Measurements from ENCODE around the gene EIF5A. TPM values are rescaled to one million over a fixed set of nuclear protein-coding genes. Genes with fewer than 3 reads are reported as not detected.

Gene EIF5A
- total RNA-seq, 6 experiments from 2014 or later: 222 to 299 (median 238) TPM

- H3K36me3 ChIP-seq: peaks cover 0 to 42% (median 13%) of the 10 kb centered on the region in 4 donors
- H3K27ac ChIP-seq: no peak overlapping the region
- TF ChIP-seq, protein P1, sequence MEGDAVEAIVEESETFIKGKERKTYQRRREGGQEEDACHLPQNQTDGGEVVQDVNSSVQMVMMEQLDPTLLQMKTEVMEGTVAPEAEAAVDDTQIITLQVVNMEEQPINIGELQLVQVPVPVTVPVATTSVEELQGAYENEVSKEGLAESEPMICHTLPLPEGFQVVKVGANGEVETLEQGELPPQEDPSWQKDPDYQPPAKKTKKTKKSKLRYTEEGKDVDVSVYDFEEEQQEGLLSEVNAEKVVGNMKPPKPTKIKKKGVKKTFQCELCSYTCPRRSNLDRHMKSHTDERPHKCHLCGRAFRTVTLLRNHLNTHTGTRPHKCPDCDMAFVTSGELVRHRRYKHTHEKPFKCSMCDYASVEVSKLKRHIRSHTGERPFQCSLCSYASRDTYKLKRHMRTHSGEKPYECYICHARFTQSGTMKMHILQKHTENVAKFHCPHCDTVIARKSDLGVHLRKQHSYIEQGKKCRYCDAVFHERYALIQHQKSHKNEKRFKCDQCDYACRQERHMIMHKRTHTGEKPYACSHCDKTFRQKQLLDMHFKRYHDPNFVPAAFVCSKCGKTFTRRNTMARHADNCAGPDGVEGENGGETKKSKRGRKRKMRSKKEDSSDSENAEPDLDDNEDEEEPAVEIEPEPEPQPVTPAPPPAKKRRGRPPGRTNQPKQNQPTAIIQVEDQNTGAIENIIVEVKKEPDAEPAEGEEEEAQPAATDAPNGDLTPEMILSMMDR (IDR thresholded peaks at IDR 0.05): no peak
- TF ChIP-seq POLR2A (IDR thresholded peaks at IDR 0.05): no peak
- H3K4me3 ChIP-seq: no peak overlapping the region
- no peaks in the 10 kb centered on the region for H3K9me3 ChIP-seq
- DNase-seq (no peak), ATAC-seq (no peak)
- peaks cover 0 to 7% (median 3%) of the 10 kb centered on the region in 4 donors for H3K4me1 ChIP-seq
- 94% methylated on average over 12 of the region's 19 CpGs for WGBS (ENCODE audit: insufficient coverage, low coverage, low lambda C conversion rate, missing lambda C conversion rate)
- H3K27me3 ChIP-seq: no peaks in the 10 kb centered on the region
- intact Hi-C loops (cut with DNase I): no loop called here
Measured at GRCh38 chr17:7325031-7325528, 17.7 kb downstream of the EIF5A start.

DNA sequence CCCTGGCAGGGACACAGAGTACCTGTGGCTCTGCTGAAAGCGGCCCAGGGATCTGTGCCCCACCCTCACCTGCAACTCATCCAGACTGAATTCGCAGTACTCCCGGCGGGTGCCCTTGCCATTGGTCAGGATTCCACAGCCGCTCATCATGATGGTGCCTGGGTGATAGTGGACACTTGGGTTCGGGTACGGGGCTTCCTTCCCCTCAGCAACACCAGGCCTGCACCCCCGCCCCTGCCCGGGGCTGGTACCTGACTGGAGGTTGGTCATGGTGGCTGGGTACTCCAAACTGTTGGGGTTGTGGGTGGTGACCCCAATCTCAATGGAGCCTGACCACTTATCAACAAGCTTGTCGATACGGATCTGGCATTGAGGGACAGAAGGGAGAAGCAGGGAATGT is 18.8 kb downstream of the EIF5A start:
- intact Hi-C loops (cut with DNase I): no loop called here
- no peaks in the 10 kb centered on the region for H3K9me3 ChIP-seq
- ATAC-seq (no peak), DNase-seq (no peak)
- H3K27ac ChIP-seq: no peak overlapping the region
- no peak overlapping the region for H3K4me3 ChIP-seq
- no peak for TF ChIP-seq POLR2A (IDR thresholded peaks at IDR 0.05)
- TF ChIP-seq, protein P1 (IDR thresholded peaks at IDR 0.05): no peak
- no peaks in the 10 kb centered on the region for H3K27me3 ChIP-seq
- WGBS (ENCODE audit: insufficient coverage, low coverage, low lambda C conversion rate, missing lambda C conversion rate): 66% methylated on average over 3 of the region's 11 CpGs
- H3K36me3 ChIP-seq: peaks cover 0 to 33% (median 9%) of the 10 kb centered on the region in 4 donors
- H3K4me1 ChIP-seq: peaks cover 0 to 14% (median 3%) of the 10 kb centered on the region in 4 donors

DNA sequence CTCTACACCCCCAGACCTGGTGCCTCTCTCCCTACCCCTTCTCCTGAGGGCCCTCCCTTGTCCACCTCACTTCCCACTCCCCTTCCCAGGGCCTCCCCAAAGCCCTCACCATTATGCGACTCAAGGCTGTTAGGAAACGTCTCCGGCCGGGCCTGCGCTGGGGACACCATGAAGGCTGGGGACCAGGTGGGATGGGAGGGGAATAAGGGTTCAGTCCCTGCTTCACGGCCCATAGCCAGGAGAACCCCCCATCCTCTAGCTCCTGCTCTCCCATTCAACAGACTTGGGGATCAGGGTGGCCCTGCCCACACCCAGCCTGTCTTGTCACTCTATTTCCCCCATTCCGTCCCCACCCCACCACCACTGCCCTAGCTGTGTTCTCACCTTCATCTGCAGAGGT is 19.6 kb downstream of the EIF5A start:
- no peak for DNase-seq
- H3K27ac ChIP-seq: no peak overlapping the region
- H3K36me3 ChIP-seq: peaks cover 0 to 26% (median 9%) of the 10 kb centered on the region in 4 donors
- H3K9me3 ChIP-seq: no peaks in the 10 kb centered on the region
- no peaks in the 10 kb centered on the region for H3K27me3 ChIP-seq
- peaks cover 0 to 14% (median 3%) of the 10 kb centered on the region in 4 donors for H3K4me1 ChIP-seq
- intact Hi-C loops (cut with DNase I): no loop called here
- TF ChIP-seq, protein P1 (IDR thresholded peaks at IDR 0.05): no peak
- no peak for TF ChIP-seq POLR2A (IDR thresholded peaks at IDR 0.05)
- no peak overlapping the region for H3K4me3 ChIP-seq
- WGBS (ENCODE audit: insufficient coverage, low coverage, low lambda C conversion rate, missing lambda C conversion rate): 93% methylated on average over 6 of the region's 7 CpGs
- no peak for ATAC-seq

DNA sequence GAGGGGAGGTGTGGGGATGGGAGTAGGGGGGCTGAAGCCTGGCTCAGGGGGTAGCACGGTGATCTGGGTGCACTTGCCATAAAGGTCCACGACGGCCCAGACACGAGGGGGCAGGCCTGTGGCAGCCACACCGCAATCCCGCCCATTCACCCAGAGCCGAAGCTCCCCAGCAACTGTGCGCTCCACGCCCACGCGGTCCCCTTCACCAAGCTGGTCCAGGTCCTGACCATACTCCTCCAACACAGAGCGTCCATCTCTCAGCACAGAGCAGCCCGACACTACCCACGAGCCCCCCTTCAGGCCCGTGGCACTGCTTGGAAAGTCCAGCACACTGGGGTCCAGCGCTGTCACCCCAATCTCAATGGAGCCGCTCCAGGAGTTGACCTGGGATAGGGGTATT is 20.1 kb downstream of the EIF5A start:
- TF ChIP-seq, protein P1 (IDR thresholded peaks at IDR 0.05): no peak
- no peak for TF ChIP-seq POLR2A (IDR thresholded peaks at IDR 0.05)
- DNase-seq (no peak), ATAC-seq (no peak)
- H3K4me3 ChIP-seq: no peak overlapping the region
- H3K27ac ChIP-seq: no peak overlapping the region
- WGBS (ENCODE audit: insufficient coverage, low coverage, low lambda C conversion rate, missing lambda C conversion rate): no CpG with 5 or more reads among the region's 17 CpGs
- H3K9me3 ChIP-seq: no peaks in the 10 kb centered on the region
- no peaks in the 10 kb centered on the region for H3K27me3 ChIP-seq
- intact Hi-C loops (cut with DNase I): no loop called here
- peaks cover 0 to 14% (median 3%) of the 10 kb centered on the region in 4 donors for H3K4me1 ChIP-seq
- H3K36me3 ChIP-seq: peaks cover 0 to 21% (median 7%) of the 10 kb centered on the region in 4 donors
